ENCODE data around the gene TDRD9.

TDRD9 gene

DNA sequence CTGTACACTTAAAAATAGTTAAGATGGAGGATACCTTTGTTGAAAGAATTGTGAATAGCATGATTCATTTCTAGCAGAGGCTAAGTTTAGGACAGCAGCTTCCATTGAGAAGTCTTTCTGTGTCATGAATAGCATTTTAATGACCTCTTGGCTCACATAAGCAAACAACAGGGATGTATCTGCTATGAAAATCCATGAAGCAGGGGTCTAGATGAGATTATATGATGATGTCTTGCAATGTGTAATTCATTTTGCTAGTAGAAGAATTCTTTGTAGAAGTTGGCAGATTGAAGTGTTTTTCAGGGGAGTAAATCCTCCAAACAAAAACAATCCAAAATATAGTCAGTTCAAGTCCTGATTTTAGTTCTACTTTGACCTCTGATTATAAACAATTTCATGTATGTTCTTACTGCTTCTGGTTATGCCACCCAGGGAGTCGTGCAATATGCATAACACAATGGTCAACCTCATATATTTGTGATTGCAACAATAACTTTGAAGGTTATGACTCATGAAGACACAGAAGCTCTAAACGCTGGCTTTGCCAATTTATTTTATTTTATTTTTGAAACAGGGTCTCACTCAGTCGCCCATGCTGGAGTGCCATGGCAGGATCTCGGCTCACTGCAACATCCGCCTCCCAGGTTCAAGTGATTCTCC lies 21.0 kb downstream of the TDRD9 start:
- no peak for TF ChIP-seq POLR2AphosphoS5 (IDR thresholded peaks at IDR 0.05; ENCODE audit: low read depth, low read length)
- TF ChIP-seq SIN3A (IDR thresholded peaks at IDR 0.05; ENCODE audit: borderline replicate concordance, insufficient read depth, low read length), result no peak
- TF ChIP-seq, protein P1, sequence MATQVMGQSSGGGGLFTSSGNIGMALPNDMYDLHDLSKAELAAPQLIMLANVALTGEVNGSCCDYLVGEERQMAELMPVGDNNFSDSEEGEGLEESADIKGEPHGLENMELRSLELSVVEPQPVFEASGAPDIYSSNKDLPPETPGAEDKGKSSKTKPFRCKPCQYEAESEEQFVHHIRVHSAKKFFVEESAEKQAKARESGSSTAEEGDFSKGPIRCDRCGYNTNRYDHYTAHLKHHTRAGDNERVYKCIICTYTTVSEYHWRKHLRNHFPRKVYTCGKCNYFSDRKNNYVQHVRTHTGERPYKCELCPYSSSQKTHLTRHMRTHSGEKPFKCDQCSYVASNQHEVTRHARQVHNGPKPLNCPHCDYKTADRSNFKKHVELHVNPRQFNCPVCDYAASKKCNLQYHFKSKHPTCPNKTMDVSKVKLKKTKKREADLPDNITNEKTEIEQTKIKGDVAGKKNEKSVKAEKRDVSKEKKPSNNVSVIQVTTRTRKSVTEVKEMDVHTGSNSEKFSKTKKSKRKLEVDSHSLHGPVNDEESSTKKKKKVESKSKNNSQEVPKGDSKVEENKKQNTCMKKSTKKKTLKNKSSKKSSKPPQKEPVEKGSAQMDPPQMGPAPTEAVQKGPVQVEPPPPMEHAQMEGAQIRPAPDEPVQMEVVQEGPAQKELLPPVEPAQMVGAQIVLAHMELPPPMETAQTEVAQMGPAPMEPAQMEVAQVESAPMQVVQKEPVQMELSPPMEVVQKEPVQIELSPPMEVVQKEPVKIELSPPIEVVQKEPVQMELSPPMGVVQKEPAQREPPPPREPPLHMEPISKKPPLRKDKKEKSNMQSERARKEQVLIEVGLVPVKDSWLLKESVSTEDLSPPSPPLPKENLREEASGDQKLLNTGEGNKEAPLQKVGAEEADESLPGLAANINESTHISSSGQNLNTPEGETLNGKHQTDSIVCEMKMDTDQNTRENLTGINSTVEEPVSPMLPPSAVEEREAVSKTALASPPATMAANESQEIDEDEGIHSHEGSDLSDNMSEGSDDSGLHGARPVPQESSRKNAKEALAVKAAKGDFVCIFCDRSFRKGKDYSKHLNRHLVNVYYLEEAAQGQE (IDR thresholded peaks at IDR 0.05; ENCODE audit: insufficient read depth in 1 of 2, low read depth in 2 of 2, low read length in 2 of 2), result no peak
- no peak for TF ChIP-seq FOXP2 (optimal IDR thresholded peaks at IDR 0.05; ENCODE audit: borderline replicate concordance, extremely low read depth, extremely low read length, insufficient read depth)
- no peak for TF ChIP-seq TAF1 (IDR thresholded peaks at IDR 0.05; ENCODE audit: borderline replicate concordance, insufficient read depth, low read length)

DNA sequence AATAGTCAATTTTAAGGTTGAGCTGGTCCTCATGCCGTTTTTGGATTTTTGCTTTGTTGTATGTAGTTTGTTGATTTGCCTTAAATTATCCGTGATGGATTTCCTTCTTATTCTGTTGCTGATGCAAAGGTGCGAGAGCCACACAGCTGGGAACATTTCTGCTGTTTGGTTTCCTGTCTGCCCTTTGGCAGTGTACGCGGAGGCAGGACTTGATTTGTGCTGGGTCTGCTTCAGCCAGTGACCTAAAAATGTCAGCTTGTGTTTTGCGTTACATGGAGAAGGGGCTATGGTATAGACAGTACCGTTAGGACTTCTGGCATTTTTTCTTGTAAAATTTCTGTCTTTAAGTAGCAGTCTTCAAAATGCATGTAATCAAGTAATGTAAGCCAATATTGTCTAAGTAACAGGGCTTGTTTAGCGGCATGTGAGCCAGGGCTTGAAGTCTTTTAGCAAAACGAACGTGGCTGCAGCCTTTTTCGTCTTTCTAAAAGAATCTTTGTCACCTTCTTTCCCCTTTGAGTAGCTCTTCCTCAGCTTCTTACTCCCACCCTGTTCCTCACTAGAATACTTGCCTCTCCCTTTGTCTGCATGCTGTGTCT lies 32.3 kb downstream of the TDRD9 start:
- TF ChIP-seq POLR2AphosphoS5 (IDR thresholded peaks at IDR 0.05; ENCODE audit: low read depth, low read length), result no peak
- no peak for TF ChIP-seq TAF1 (IDR thresholded peaks at IDR 0.05; ENCODE audit: borderline replicate concordance, insufficient read depth, low read length)
- TF ChIP-seq, protein P1 (IDR thresholded peaks at IDR 0.05; ENCODE audit: insufficient read depth in 1 of 2, low read depth in 2 of 2, low read length in 2 of 2), result no peak
- no peak for TF ChIP-seq SIN3A (IDR thresholded peaks at IDR 0.05; ENCODE audit: borderline replicate concordance, insufficient read depth, low read length)
- no peak for TF ChIP-seq FOXP2 (optimal IDR thresholded peaks at IDR 0.05; ENCODE audit: borderline replicate concordance, extremely low read depth, extremely low read length, insufficient read depth)

DNA sequence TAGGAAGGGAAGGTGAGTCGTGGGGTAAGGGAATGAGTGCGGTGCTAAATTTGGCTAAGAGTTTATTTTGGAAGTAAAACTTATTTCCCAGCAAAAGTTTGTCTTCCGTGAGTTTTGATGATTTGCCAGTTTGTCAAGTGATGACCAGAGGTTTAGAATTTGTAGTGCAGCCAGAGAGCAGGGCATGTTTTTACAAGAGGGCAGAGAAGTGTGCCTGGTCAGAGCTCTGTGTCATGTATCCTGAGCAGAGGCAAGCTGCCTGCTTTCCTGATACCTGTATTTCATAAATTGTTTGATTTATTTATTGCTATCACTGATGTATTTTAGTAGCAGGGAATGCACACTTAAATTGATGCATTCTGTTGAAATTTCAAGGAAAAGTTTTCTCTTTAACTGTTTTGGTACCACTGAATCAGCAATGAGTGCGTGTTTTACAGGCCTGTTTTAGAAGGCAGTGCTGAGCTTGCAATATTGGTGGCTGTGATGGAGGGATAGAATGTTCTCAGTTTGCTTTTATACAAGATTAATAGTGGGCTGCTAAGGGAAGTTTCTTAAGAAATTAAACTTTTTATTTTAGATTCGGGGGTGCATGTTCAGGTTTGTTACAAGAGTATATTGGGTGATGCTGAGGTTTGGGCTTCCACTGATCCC lies 33.8 kb downstream of the TDRD9 start:
- TF ChIP-seq TAF1 (IDR thresholded peaks at IDR 0.05; ENCODE audit: borderline replicate concordance, insufficient read depth, low read length) (no peak), SIN3A (IDR thresholded peaks at IDR 0.05; ENCODE audit: borderline replicate concordance, insufficient read depth, low read length) (no peak), FOXP2 (optimal IDR thresholded peaks at IDR 0.05; ENCODE audit: borderline replicate concordance, extremely low read depth, extremely low read length, insufficient read depth) (no peak), POLR2AphosphoS5 (IDR thresholded peaks at IDR 0.05; ENCODE audit: low read depth, low read length) (no peak)
- TF ChIP-seq, protein P1 (IDR thresholded peaks at IDR 0.05; ENCODE audit: insufficient read depth in 1 of 2, low read depth in 2 of 2, low read length in 2 of 2), result no peak

DNA sequence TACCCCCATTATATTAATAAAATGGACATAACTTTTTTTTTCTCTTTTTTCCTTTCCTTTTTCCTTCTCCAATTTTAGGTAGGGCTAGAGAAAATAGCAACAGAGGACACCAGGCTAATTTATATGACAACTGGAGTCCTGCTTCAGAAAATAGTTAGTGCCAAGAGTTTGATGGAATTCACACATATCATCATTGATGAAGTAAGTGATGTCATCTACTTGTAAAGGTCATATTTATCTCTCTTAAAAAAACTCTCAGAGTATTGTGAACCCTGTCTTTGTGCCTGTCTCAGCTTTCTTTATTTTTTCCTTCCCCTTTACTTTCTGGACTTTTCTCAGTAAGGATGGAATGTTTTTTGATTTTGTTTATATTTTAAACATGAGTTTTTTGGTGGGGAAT lies 38.4 kb downstream of the TDRD9 start:
- TF ChIP-seq POLR2AphosphoS5 (IDR thresholded peaks at IDR 0.05; ENCODE audit: low read depth, low read length) (no peak), FOXP2 (optimal IDR thresholded peaks at IDR 0.05; ENCODE audit: borderline replicate concordance, extremely low read depth, extremely low read length, insufficient read depth) (no peak), TAF1 (IDR thresholded peaks at IDR 0.05; ENCODE audit: borderline replicate concordance, insufficient read depth, low read length) (no peak), SIN3A (IDR thresholded peaks at IDR 0.05; ENCODE audit: borderline replicate concordance, insufficient read depth, low read length) (no peak)
- TF ChIP-seq, protein P1 (IDR thresholded peaks at IDR 0.05; ENCODE audit: insufficient read depth in 1 of 2, low read depth in 2 of 2, low read length in 2 of 2), result no peak
